K562 (cell line): ENCODE measurements around the gene NR1H2. TPM values are rescaled to one million over a fixed set of nuclear protein-coding genes. Genes with fewer than 3 reads are reported as not detected.

Experiments used
- CBFA2T3 ChIP-seq: fragments of 450-650 bp; IDR thresholded peaks from 2 replicates; pipeline ENCODE4 v1.6.1; 2017
- CHD2 ChIP-seq: IDR thresholded peaks from 2 replicates; pipeline ENCODE4 v1.6.1; 2011; ENCODE audit warnings: low read depth, low read length
- FOS ChIP-seq: IDR thresholded peaks from 3 replicates; pipeline ENCODE4 v1.6.1; 2011; ENCODE audit not compliant: insufficient read length; ENCODE audit errors: extremely low read depth
- GTF2F1 ChIP-seq: IDR thresholded peaks from 2 replicates; pipeline ENCODE4 v1.6.1; 2011; ENCODE audit warnings: low read depth, low read length, improper control_type of control experiment
- HIVEP1 ChIP-seq: fragments of 250-450 bp; sonication (Bioruptor Pico); IDR thresholded peaks from 2 replicates; pipeline ENCODE4 v1.4.0; 2020; ENCODE audit warnings: mild to moderate bottlenecking
- MAFF ChIP-seq: IDR thresholded peaks from 2 replicates; pipeline ENCODE4 v1.6.1; 2012; ENCODE audit warnings: low read length, improper control_type of control experiment
- MTF1 ChIP-seq: fragments of 250-450 bp; sonication (Bioruptor Pico); IDR thresholded peaks from 2 replicates; pipeline ENCODE4 v1.9.0; 2021; ENCODE audit warnings: moderate library complexity, mild to moderate bottlenecking, inconsistent platforms, borderline replicate concordance
- RNF2 ChIP-seq: sonication (generic); IDR thresholded peaks from 2 replicates; pipeline ENCODE4 v1.6.1; 2016
- TEAD1 ChIP-seq, 2 experiments: fragments of 450-650 bp in 1 of 2; sonication (generic) in 1 of 2; formaldehyde crosslinking; IDR thresholded peaks; 2 replicates each; pipeline versions ENCODE4 v1.4.0 to v1.8.0; 2020 to 2022; ENCODE audit warnings: mild to moderate bottlenecking in 2 of 2, missing genetic modification reagents in 1 of 2
- TRIM28 ChIP-seq: fragments of 450-650 bp; IDR thresholded peaks from 2 replicates; pipeline ENCODE4 v1.6.1; 2017
- ZFP36 ChIP-seq: fragments of 150-350 bp; IDR thresholded peaks from 2 replicates; pipeline ENCODE4 v1.6.1; 2018; ENCODE audit warnings: low read length, low read depth; ENCODE audit not compliant: partially characterized antibody
- ZNF124 ChIP-seq: sonication (generic); formaldehyde crosslinking; IDR thresholded peaks from 2 replicates; pipeline ENCODE4 v1.8.1; 2022; ENCODE audit warnings: missing genetic modification reagents
- ZNF24 ChIP-seq: fragments of 450-650 bp; IDR thresholded peaks from 2 replicates; pipeline ENCODE4 v1.6.1; 2016
- ZNF584 ChIP-seq: fragments of 200-800 bp; sonication (Bioruptor generic); IDR thresholded peaks from 2 replicates; pipeline ENCODE4 v1.6.1; 2016; ENCODE audit warnings: low read depth, mild to moderate bottlenecking, missing genetic modification characterization, missing compliant biosample characterization
- polyA plus RNA-seq, 8 experiments: library from polyadenylated mRNA; depleted of rRNA in 4 of 8; stranded (reverse) in 5 of 8; unstranded in 3 of 8; fragments of >200 nt; fragmentation: Nextera tagmentation in 2 of 8; fragmentation: Illumina TruSeq in 1 of 8; extraction: Ambion mirVana in 2 of 8; extraction: Trizol in 1 of 8; gene quantifications; 2 replicates each; pipeline versions ENCODE4 v1.2.1 to v1.2.3, GENCODE V29; 2011 to 2014; ENCODE audit warnings: inconsistent platforms in 1 of 8, missing spikeins in 1 of 8
- total RNA-seq, 7 experiments: library from RNA; depleted of rRNA in 6 of 7; stranded (reverse); fragments of >200 nt in 6 of 7; fragmentation: Illumina TruSeq in 2 of 7; extraction: Trizol in 2 of 7; gene quantifications; 2 replicates each; pipeline versions ENCODE4 v1.2.1 to v1.2.3, GENCODE V29; 2011 to 2021; ENCODE audit warnings: low replicate concordance in 1 of 7
- TF ChIP-seq, protein P1 (sequence below): IDR thresholded peaks from 2 replicates; pipeline ENCODE4 v1.6.1; 2016; ENCODE audit warnings: missing genetic modification characterization, missing compliant biosample characterization
- TF ChIP-seq, protein P2 (sequence below), 2 experiments: fragments of 450-650 bp; conservative IDR thresholded peaks; 2 replicates each; pipeline ENCODE4 v1.6.1; 2017; ENCODE audit warnings: mild to moderate bottlenecking in 2 of 2, moderate library complexity in 2 of 2
- TF ChIP-seq, protein P3 (sequence below): fragments of 450-650 bp; IDR thresholded peaks from 2 replicates; pipeline ENCODE4 v1.7.1; 2018; ENCODE audit warnings: mild to moderate bottlenecking, low read depth; ENCODE audit not compliant: partially characterized antibody
- TF ChIP-seq, protein P4 (sequence below): sonication (generic); formaldehyde crosslinking; IDR thresholded peaks from 2 replicates; pipeline ENCODE4 v1.9.0; 2022; ENCODE audit warnings: mild to moderate bottlenecking, missing genetic modification reagents

NR1H2 gene
- total and polyA plus RNA-seq, 9 of the 15 experiments (the other 6 are each of a cell fraction or from before 2014, with no cell fraction given), result 0.11 to 73.8 (median 24.0) TPM

DNA sequence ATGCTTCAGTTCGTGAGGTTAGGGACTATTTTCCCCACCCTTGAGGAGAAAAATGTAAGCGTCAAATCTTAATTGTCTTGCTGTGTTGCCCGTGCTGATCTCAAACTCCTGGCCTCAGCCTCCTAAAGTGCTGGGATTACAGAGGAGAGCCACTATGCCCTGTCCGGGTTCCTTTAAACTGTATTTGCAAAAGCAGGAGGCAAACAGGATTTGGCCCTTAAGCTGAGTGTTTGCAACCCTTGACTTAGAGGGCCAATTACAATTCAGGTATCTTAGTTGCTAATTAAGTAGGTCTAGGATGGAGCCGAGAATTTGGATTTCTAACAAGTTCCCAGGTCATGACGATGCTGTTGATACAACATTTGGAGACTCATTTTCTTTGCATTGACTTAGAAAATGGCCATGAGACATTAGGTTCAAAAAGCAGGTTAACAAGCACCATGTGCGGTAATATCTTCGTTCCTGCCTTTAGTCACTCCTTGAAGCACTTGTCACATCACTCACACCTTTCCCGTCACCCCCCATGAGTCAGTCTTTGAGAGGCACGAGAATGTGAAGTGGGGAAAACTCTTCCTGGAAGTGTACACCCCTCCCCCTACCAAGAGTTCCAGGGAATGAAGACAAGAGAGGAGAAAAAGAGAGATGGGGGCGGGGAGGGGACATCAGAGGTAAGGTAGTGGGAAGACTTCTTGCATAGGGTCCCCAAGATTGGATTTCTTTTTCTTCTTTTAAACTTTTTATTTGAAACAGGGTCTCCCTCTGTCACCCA is 13.4 kb upstream of the NR1H2 start (continued):
- TF ChIP-seq, protein P1, sequence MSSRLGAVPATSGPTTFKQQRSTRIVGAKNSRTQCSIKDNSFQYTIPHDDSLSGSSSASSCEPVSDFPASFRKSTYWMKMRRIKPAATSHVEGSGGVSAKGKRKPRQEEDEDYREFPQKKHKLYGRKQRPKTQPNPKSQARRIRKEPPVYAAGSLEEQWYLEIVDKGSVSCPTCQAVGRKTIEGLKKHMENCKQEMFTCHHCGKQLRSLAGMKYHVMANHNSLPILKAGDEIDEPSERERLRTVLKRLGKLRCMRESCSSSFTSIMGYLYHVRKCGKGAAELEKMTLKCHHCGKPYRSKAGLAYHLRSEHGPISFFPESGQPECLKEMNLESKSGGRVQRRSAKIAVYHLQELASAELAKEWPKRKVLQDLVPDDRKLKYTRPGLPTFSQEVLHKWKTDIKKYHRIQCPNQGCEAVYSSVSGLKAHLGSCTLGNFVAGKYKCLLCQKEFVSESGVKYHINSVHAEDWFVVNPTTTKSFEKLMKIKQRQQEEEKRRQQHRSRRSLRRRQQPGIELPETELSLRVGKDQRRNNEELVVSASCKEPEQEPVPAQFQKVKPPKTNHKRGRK, result no peak
- TF ChIP-seq ZFP36 (no peak), ZNF24 (no peak), RNF2 (no peak), MAFF (no peak), TRIM28 (no peak), MTF1 (CRISPR knock-in tag) (no peak), ZNF584 (CRISPR knock-in tag) (no peak), HIVEP1 (CRISPR knock-in tag) (no peak), TEAD1 (CRISPR knock-in tag; IDR thresholded peaks at IDR 0.05) (no peak), ZNF124 (CRISPR knock-in tag) (no peak), CBFA2T3 (0 out of 2 replicates have a peak, but pooled peaks have one; percentile 8), CHD2 (no peak), FOS (no peak), GTF2F1 (no peak)
- TF ChIP-seq, protein P2, sequence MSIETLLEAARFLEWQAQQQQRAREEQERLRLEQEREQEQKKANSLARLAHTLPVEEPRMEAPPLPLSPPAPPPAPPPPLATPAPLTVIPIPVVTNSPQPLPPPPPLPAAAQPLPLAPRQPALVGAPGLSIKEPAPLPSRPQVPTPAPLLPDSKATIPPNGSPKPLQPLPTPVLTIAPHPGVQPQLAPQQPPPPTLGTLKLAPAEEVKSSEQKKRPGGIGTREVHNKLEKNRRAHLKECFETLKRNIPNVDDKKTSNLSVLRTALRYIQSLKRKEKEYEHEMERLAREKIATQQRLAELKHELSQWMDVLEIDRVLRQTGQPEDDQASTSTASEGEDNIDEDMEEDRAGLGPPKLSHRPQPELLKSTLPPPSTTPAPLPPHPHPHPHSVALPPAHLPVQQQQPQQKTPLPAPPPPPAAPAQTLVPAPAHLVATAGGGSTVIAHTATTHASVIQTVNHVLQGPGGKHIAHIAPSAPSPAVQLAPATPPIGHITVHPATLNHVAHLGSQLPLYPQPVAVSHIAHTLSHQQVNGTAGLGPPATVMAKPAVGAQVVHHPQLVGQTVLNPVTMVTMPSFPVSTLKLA (conservative IDR thresholded peaks at IDR 0.05), result 0 out of 4 replicates have a peak, but pooled peaks of 1 of the 2 experiments have one; percentile 30
- TF ChIP-seq, protein P3, sequence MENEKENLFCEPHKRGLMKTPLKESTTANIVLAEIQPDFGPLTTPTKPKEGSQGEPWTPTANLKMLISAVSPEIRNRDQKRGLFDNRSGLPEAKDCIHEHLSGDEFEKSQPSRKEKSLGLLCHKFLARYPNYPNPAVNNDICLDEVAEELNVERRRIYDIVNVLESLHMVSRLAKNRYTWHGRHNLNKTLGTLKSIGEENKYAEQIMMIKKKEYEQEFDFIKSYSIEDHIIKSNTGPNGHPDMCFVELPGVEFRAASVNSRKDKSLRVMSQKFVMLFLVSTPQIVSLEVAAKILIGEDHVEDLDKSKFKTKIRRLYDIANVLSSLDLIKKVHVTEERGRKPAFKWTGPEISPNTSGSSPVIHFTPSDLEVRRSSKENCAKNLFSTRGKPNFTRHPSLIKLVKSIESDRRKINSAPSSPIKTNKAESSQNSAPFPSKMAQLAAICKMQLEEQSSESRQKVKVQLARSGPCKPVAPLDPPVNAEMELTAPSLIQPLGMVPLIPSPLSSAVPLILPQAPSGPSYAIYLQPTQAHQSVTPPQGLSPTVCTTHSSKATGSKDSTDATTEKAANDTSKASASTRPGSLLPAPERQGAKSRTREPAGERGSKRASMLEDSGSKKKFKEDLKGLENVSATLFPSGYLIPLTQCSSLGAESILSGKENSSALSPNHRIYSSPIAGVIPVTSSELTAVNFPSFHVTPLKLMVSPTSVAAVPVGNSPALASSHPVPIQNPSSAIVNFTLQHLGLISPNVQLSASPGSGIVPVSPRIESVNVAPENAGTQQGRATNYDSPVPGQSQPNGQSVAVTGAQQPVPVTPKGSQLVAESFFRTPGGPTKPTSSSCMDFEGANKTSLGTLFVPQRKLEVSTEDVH, result no peak
- TF ChIP-seq, protein P4, sequence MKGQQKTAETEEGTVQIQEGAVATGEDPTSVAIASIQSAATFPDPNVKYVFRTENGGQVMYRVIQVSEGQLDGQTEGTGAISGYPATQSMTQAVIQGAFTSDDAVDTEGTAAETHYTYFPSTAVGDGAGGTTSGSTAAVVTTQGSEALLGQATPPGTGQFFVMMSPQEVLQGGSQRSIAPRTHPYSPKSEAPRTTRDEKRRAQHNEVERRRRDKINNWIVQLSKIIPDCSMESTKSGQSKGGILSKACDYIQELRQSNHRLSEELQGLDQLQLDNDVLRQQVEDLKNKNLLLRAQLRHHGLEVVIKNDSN (CRISPR knock-in tag), result no peak
